ENCODE results near the gene BCAM.
"Not testable (repeated sequence)": the region's sequence is repeated elsewhere in the genome, so short reads cannot be mapped to it uniquely, and the experiment has no call there.

The BCAM gene

DNA sequence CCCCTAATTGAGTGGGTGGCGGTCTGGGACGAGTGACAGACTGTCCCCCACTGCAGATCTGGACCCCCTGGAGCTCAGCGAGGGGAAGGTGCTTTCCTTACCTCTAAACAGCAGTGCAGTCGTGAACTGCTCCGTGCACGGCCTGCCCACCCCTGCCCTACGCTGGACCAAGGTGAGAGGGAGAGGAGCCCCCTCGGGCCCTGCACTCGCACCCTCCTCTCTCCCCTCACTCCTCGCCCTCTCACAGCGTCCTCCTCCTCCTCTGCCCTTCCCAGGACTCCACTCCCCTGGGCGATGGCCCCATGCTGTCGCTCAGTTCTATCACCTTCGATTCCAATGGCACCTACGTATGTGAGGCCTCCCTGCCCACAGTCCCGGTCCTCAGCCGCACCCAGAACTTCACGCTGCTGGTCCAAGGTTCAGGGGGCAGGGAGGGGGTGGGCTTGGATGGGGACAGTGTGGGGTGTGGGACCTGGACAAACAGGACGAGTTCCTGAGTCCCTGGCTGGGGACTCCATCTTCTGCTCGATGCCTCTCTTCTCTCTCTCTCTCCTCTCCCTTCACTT is 9.6 kb downstream of the BCAM start:
- no peak for DNase-seq

DNA sequence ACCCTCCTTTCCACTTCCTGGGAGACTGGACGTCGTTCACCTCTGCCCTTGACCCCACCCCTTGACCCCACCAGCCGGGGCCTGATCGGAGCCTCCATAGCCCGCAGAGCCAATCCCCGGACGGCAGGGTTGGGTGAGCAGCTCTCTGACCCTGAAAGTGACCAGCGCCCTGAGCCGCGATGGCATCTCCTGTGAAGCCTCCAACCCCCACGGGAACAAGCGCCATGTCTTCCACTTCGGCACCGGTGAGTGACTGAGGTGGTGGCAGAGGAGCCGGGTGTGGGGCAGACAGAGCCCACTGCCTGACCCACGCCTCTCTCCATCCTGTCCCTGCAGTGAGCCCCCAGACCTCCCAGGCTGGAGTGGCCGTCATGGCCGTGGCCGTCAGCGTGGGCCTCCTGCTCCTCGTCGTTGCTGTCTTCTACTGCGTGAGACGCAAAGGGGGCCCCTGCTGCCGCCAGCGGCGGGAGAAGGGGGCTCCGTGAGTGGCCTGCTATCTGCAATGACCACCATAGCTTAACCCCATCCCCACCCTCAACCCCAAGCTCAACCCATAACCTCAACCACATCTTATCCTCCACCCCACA is 10.4 kb downstream of the BCAM start:
- DNase-seq: no peak

DNA sequence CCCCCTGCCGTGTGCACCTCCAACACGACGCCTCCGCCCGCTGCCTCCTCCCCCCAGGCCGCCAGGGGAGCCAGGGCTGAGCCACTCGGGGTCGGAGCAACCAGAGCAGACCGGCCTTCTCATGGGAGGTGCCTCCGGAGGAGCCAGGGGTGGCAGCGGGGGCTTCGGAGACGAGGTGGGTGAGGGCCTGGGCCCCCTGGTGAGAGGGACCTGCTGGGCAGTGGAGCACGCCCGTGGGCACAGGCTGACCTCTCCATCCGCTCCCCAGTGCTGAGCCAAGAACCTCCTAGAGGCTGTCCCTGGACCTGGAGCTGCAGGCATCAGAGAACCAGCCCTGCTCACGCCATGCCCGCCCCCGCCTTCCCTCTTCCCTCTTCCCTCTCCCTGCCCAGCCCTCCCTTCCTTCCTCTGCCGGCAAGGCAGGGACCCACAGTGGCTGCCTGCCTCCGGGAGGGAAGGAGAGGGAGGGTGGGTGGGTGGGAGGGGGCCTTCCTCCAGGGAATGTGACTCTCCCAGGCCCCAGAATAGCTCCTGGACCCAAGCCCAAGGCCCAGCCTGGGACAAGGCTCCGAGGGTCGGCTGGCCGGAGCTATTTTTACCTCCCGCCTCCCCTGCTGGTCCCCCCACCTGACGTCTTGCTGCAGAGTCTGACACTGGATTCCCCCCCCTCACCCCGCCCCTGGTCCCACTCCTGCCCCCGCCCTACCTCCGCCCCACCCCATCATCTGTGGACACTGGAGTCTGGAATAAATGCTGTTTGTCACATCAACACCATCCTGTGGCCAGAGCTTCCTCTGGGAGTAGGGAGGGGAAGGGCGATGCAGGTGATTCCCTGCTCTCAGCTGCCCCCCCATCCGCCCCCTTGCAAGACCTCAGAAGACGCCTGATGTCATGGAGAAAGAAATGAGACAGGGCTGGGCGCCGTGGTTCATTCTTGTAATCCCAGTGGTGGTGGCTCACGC is 12.0 kb downstream of the BCAM start:
- peak; percentile 31 for DNase-seq

- no peak for DNase-seq
Observed at GRCh38 chr19:44822177-44822576, 13.3 kb downstream of the BCAM start.

DNA sequence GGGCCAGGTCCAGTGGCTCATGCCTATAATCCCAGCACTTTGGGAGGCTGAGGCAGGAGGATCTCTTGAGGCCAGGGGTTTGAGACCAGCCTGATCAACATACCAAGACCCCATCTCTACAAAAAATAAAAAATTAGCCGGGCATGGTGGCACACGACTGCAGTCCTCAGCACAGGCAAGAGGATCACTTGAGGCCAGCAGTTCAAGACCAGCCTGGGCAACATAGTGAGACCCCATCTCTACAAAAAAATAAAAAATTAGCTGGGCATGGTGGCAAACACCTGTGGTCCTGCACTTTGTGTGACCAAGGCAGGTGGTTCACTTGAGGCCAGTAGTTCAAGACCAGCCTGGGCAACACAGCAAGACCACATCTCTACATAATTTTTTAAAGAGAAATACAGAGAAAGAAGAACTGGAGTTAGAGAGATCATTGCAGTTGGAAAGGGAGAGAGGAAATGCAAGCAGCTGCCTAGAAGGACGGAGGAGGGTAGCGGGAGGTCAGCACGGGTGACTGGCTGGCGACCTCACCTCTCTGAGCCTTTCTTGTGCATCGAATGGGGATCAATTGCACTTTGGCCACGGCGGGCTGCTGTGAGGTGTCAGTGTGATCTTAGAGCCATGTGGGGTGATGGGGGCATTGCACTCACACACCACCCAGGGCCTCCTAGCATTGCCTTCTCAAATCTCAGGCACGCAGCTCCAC is 13.9 kb downstream of the BCAM start:
- no peak for DNase-seq

DNA sequence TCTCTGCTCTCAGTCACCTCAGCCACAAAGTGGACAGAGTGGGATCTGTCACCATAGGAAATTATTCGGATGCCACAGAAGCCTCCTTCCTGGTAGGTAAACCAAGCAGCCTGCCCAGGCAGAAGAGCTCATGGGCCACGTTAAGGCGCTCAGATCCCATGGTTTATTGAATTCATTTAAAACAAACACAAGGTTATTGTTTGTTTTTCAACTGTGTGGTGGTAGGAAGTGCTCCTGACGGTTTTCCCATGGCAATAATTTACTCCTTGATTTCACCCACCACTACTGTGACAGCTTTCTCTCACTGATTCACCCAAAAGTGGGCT is 14.4 kb downstream of the BCAM start:
- DNase-seq: no peak

GRCh38 chr19:44824761-44825160 is 15.9 kb downstream of the BCAM start:
- DNase-seq: no peak

- not testable (repeated sequence) for DNase-seq
Observed at GRCh38 chr19:44832875-44833274, 24.0 kb downstream of the BCAM start.

- DNase-seq: not testable (repeated sequence)
Observed at GRCh38 chr19:44834399-44834798, 25.5 kb downstream of the BCAM start.

GRCh38 chr19:44839276-44839675 is 30.4 kb downstream of the BCAM start:
- no peak for DNase-seq

DNA sequence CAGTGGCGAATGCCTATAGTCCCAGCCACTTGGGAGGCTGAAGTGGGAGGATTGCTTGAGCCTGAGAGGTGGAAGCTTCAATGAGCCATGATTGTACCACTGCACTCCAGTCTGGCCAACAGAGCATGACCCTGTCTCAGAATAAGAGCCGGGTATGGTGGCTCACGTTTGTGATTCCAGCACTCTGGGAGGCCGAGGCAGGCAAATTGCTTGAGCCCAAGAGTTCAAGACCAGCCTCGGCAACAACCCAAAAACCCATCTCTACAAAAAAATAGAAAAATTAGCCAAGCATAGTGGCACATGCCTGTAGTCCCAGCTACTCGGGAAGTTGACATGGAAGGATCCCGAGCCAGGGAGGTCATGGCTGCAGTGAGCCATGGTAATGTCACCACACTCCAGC is 31.9 kb downstream of the BCAM start:
- no peak for DNase-seq

DNA sequence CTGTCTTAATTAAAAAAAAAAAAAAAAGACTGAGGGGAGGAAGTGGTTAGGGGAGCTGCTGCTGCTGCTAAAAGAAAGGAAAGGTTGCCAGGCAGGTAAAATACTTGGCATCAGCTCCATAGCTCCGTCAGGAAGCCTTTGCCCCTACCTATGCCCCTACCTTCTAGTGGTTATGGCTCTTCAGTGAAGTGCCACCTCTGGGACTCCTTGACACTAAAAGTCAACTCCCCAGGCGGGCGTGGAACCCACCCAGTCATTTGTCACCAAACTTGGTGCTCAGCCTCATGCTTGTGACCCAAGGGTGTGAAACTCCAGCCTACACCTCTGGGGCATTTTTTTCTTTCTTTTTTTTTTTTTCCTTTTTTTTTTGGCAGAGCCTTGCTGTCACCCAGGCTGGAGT is 32.3 kb downstream of the BCAM start:
- DNase-seq: no peak

DNA sequence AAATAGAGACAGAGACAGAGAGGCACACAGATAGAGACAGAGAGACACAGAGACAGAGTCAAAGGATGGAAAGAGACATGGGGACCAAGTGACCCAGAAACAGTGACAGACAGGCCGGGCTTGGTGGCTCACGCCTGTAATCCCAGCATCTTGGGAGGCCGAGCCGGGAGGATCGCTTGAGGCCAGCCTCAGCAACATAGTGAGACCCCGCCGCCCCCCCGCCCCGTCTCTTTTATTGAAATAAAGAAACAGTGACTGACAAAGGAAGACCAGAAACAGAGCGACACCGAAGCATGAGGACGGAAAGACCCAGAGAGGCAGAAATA is 36.3 kb downstream of the BCAM start:
- no peak for DNase-seq

- DNase-seq: peak; percentile 100
Observed at GRCh38 chr19:44845612-44846454, 36.9 kb downstream of the BCAM start, which contains the start of gene NECTIN2. Gene NECTIN2, plus strand, starts transcription at chr19:44846297. Its CDS starts 229 bp downstream, at chr19:44846526.

- no peak for DNase-seq
Observed at GRCh38 chr19:44846455-44847143, 37.7 kb downstream of the BCAM start.

DNA sequence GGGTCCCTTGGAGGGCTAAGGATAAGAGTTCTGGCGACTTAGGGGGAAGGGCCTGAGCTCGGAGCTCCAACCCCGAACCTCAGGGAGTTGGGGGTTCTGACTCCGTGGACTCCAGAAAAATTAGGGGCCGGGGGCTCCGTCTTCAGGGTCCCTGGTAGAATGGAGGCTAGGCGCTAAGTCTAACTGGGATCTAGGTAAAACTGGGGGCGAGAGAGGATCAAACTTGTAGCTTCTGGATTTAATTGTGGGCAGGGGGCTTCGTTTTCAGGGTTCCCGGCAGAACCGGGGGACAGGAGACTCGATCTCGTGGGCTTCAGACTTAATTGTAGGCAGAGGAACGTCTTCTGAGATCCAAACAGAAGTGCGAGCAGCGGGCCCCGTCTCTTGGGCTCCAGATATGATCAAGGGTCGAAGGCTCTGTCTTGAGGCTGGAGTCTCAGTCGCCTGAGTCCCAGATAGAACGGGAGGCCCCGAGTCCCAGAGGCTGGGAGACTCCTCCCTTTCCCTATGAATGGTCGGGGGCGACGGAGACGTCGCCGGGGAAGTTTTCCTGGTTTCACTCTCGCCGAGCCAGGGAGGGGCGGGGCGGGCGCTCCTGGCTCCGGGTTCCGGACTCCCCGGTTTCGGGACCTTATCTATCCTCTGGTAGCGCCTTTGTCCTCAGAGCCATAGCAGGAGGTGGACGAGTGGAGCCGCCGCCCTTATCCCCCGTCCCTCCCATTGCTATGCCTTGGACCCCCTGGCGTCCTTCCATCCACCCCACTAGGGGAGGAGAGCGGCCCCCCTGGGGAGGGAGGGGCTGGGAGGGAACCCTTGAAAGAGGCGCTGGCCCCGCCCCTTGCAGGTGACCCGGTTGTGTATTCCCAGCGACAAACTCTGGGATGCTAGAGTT is 38.5 kb downstream of the BCAM start:
- DNase-seq: peak; percentile 92

GRCh38 chr19:44848036-44848811 is 39.3 kb downstream of the BCAM start:
- DNase-seq: peak; percentile 91

DNA sequence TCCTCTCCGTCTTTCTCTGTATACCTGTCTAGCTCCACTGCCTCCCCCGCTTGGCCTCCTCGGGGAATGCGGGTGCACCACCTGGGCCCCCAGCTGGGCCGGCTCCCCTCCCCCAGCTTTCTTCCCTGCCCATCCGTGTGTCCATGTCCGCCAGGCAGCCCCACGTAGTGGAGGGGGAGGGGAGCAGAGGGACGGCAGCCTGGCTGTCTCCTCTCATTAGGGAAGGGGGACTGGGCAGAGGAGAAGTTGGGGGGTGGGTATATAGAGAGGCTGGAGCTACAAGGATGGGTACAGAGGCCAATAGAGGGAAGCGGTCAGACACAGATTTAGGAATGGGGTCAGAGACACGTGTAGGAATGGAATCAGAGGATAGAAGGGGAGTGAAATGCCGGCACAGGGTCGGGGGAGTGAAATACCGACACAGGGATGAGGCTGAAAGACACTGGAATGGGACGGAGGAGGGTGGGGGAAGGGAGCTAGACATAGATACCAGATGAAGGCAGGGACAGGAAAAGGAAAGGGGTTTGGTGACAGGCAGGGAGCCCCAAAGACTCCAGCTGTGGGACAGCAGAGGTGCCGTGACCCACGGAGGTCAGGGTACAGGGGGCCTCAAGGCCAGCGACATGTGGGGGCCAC is 40.0 kb downstream of the BCAM start:
- no peak for DNase-seq

- DNase-seq: no peak
Observed at GRCh38 chr19:44850641-44851109, 41.8 kb downstream of the BCAM start.

Data from suppressor macrophage treated with lipopolysaccharide for 4 hours (primary cell).